ENCODE data around the gene NOL4L.

Gene NOL4L

GRCh38 chr20:32585011-32585585, at the start of gene NOL4L:
Gene NOL4L, minus strand, starts transcription at chr20:32585333. Its CDS starts 443 bp downstream, at chr20:32584890.
- DNase-seq (ENCODE audit: low spot score): peak; percentile 51

- DNase-seq (ENCODE audit: low spot score): no peak
These were observed 49.1 kb upstream of the NOL4L start for GRCh38 chr20:32634041-32634805.

- no peak for DNase-seq (ENCODE audit: low spot score)
These were observed 47.6 kb upstream of the NOL4L start for GRCh38 chr20:32632461-32633354.

GRCh38 chr20:32631933-32632460, 46.9 kb upstream of the NOL4L start:
- DNase-seq (ENCODE audit: low spot score): no peak

- no peak for DNase-seq (ENCODE audit: low spot score)
These were observed 44.7 kb upstream of the NOL4L start for GRCh38 chr20:32629813-32630212.

GRCh38 chr20:32628960-32629530, 43.9 kb upstream of the NOL4L start:
- no peak for DNase-seq (ENCODE audit: low spot score)

- DNase-seq (ENCODE audit: low spot score): peak; percentile 68
These were observed 41.9 kb upstream of the NOL4L start for GRCh38 chr20:32626859-32627636.

GRCh38 chr20:32626407-32626806, 41.3 kb upstream of the NOL4L start:
- no peak for DNase-seq (ENCODE audit: low spot score)

GRCh38 chr20:32625996-32626395, 40.9 kb upstream of the NOL4L start:
- DNase-seq (ENCODE audit: low spot score): no peak

- no peak for DNase-seq (ENCODE audit: low spot score)
These were observed 39.7 kb upstream of the NOL4L start for GRCh38 chr20:32624687-32625345.

GRCh38 chr20:32623667-32624157, 38.6 kb upstream of the NOL4L start:
- DNase-seq (ENCODE audit: low spot score): no peak

- no peak for DNase-seq (ENCODE audit: low spot score)
These were observed 37.7 kb upstream of the NOL4L start for GRCh38 chr20:32622585-32623468.

GRCh38 chr20:32621891-32622584, 36.9 kb upstream of the NOL4L start:
- DNase-seq (ENCODE audit: low spot score): no peak

- DNase-seq (ENCODE audit: low spot score): no peak
These were observed 36.1 kb upstream of the NOL4L start for GRCh38 chr20:32621071-32621890.

- no peak for DNase-seq (ENCODE audit: low spot score)
These were observed 34.5 kb upstream of the NOL4L start for GRCh38 chr20:32619586-32619985.

GRCh38 chr20:32614772-32615171, 29.6 kb upstream of the NOL4L start:
- DNase-seq (ENCODE audit: low spot score): no peak

GRCh38 chr20:32614303-32614702, 29.2 kb upstream of the NOL4L start:
- no peak for DNase-seq (ENCODE audit: low spot score)
